ENCODE measurements around the gene EMP1.

EMP1 gene

GRCh38 chr12:13154027-13154538 is 42.4 kb upstream of the EMP1 start:
- Histone ChIP-seq H3K4me2 (ENCODE audit: low read length) (no peak overlapping the region), H2AFZ (ENCODE audit: low read length) (no peak overlapping the region), H3K9ac (ENCODE audit: low read length) (no peak overlapping the region)

DNA sequence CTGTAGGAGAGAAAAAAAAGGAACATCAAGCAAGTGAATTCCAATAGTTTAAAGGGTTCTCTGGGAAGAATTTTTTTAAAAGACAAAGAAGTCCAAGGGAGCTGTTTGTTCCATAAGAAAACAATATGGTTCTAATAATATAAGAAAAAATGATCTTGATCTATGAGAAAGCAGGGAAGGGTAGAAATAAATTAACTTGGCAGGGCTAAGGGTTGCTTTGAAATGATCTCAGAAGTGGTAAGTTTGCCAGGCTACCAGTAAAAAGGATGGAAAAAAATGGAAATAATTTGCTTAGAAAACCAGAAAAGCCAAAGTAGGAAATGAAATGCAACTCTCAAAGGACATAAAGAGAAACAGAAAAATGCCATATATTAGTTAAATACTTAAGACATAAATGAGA is 41.7 kb upstream of the EMP1 start:
- H3K4me3 ChIP-seq (ENCODE audit: low read depth, low read length, poor library complexity, severe bottlenecking): no peak overlapping the region
- no peak overlapping the region for H3K27ac ChIP-seq (ENCODE audit: low read depth, low read length, poor library complexity, severe bottlenecking)
- H2AFZ ChIP-seq (ENCODE audit: low read length): no peak overlapping the region
- H3F3A ChIP-seq (ENCODE audit: insufficient read depth, low read length): no peaks in the 10 kb centered on the region
- no peaks in the 10 kb centered on the region for H3K79me2 ChIP-seq (ENCODE audit: insufficient read depth, low read length)
- H3K9me3 ChIP-seq (ENCODE audit: low read length): no peaks in the 10 kb centered on the region
- no peaks in the 10 kb centered on the region for H4K20me1 ChIP-seq (ENCODE audit: insufficient read depth, low read length)
- H3K4me1 ChIP-seq (ENCODE audit: insufficient read depth, low read length, severe bottlenecking): no peaks in the 10 kb centered on the region
- no peaks in the 10 kb centered on the region for H3K9me2 ChIP-seq (ENCODE audit: low read depth, low read length)
- no peaks in the 10 kb centered on the region for H3K36me3 ChIP-seq (ENCODE audit: insufficient read depth, low read length)
- 0 out of 2 replicates have a peak, but pooled peaks cover 5% of the 10 kb centered on the region for H3K27me3 ChIP-seq (ENCODE audit: insufficient read depth, low read length)
- H3K9ac ChIP-seq (ENCODE audit: low read length): no peak overlapping the region
- TF ChIP-seq EZH2 (IDR thresholded peaks at IDR 0.05; ENCODE audit: borderline replicate concordance, low read length) (no peak), CTCF (IDR thresholded peaks at IDR 0.05; ENCODE audit: low read length) (no peak)
- H3K4me2 ChIP-seq (ENCODE audit: low read length): no peak overlapping the region

More at GRCh38 chr12:13154027-13154538, 42.4 kb upstream of the EMP1 start:
- no peaks in the 10 kb centered on the region for H3K79me2 ChIP-seq (ENCODE audit: insufficient read depth, low read length)
- H3K4me3 ChIP-seq (ENCODE audit: low read depth, low read length, poor library complexity, severe bottlenecking): no peak overlapping the region
- H3K4me1 ChIP-seq (ENCODE audit: insufficient read depth, low read length, severe bottlenecking): no peaks in the 10 kb centered on the region
- no peaks in the 10 kb centered on the region for H3K36me3 ChIP-seq (ENCODE audit: insufficient read depth, low read length)
- H3K9me3 ChIP-seq (ENCODE audit: low read length): no peaks in the 10 kb centered on the region
- 0 out of 2 replicates have a peak, but pooled peaks cover 5% of the 10 kb centered on the region for H3K27me3 ChIP-seq (ENCODE audit: insufficient read depth, low read length)
- H3K27ac ChIP-seq (ENCODE audit: low read depth, low read length, poor library complexity, severe bottlenecking): no peak overlapping the region
- no peak for TF ChIP-seq CTCF (IDR thresholded peaks at IDR 0.05; ENCODE audit: low read length)
- TF ChIP-seq EZH2 (IDR thresholded peaks at IDR 0.05; ENCODE audit: borderline replicate concordance, low read length): no peak
- H3F3A ChIP-seq (ENCODE audit: insufficient read depth, low read length): no peaks in the 10 kb centered on the region
- H3K9me2 ChIP-seq (ENCODE audit: low read depth, low read length): no peaks in the 10 kb centered on the region
- H4K20me1 ChIP-seq (ENCODE audit: insufficient read depth, low read length): no peaks in the 10 kb centered on the region

- H3K79me2 ChIP-seq (ENCODE audit: insufficient read depth, low read length): no peaks in the 10 kb centered on the region
- H3K36me3 ChIP-seq (ENCODE audit: insufficient read depth, low read length): no peaks in the 10 kb centered on the region
- H3K4me3 ChIP-seq (ENCODE audit: low read depth, low read length, poor library complexity, severe bottlenecking): no peak overlapping the region
- no peak overlapping the region for H2AFZ ChIP-seq (ENCODE audit: low read length)
- no peak overlapping the region for H3K27ac ChIP-seq (ENCODE audit: low read depth, low read length, poor library complexity, severe bottlenecking)
- H3K4me2 ChIP-seq (ENCODE audit: low read length): no peak overlapping the region
- H3K9me3 ChIP-seq (ENCODE audit: low read length): no peaks in the 10 kb centered on the region
- H3K9ac ChIP-seq (ENCODE audit: low read length): no peak overlapping the region
- TF ChIP-seq CTCF (IDR thresholded peaks at IDR 0.05; ENCODE audit: low read length) (no peak), EZH2 (IDR thresholded peaks at IDR 0.05; ENCODE audit: borderline replicate concordance, low read length) (no peak)
- no peaks in the 10 kb centered on the region for H3F3A ChIP-seq (ENCODE audit: insufficient read depth, low read length)
- no peaks in the 10 kb centered on the region for H4K20me1 ChIP-seq (ENCODE audit: insufficient read depth, low read length)
- no peaks in the 10 kb centered on the region for H3K27me3 ChIP-seq (ENCODE audit: insufficient read depth, low read length)
- H3K4me1 ChIP-seq (ENCODE audit: insufficient read depth, low read length, severe bottlenecking): no peaks in the 10 kb centered on the region
- no peaks in the 10 kb centered on the region for H3K9me2 ChIP-seq (ENCODE audit: low read depth, low read length)
Measured at GRCh38 chr12:13156277-13156676, 40.2 kb upstream of the EMP1 start.
